Colon (tissue), 2 donors: Measurements from ENCODE around the gene CCNK.

Experiments used
- FAIRE-seq: peaks from 2 replicates; lab custom pipeline; 2012; peaks lifted over from hg19 to GRCh38; lab: Jason Lieb, UNC
- donor health status: control.
- donor health status: control.

Gene CCNK

GRCh38 chr14:99507860-99508640 is 26.8 kb downstream of the CCNK start:
- FAIRE-seq: no peak

GRCh38 chr14:99508896-99509629 is 27.9 kb downstream of the CCNK start:
- no peak for FAIRE-seq

GRCh38 chr14:99509871-99510555 is 28.8 kb downstream of the CCNK start:
- no peak for FAIRE-seq

GRCh38 chr14:99510556-99511139 is 29.4 kb downstream of the CCNK start:
- no peak for FAIRE-seq

GRCh38 chr14:99511421-99512109 is 30.4 kb downstream of the CCNK start:
- no peak for FAIRE-seq

- FAIRE-seq: no peak
Measured at GRCh38 chr14:99512110-99512449, 30.9 kb downstream of the CCNK start.

- FAIRE-seq: no peak
Measured at GRCh38 chr14:99512571-99513182, 31.5 kb downstream of the CCNK start.

GRCh38 chr14:99513183-99513694 is 32.0 kb downstream of the CCNK start:
- FAIRE-seq: no peak

GRCh38 chr14:99513946-99514551 is 32.8 kb downstream of the CCNK start:
- FAIRE-seq: no peak

GRCh38 chr14:99514552-99515300 is 33.5 kb downstream of the CCNK start:
- no peak for FAIRE-seq

- FAIRE-seq: no peak
Measured at GRCh38 chr14:99515301-99516155, 34.3 kb downstream of the CCNK start.

GRCh38 chr14:99516156-99516870 is 35.1 kb downstream of the CCNK start:
- no peak for FAIRE-seq

GRCh38 chr14:99516871-99517642 is 35.8 kb downstream of the CCNK start:
- no peak for FAIRE-seq

GRCh38 chr14:99517643-99518381 is 36.6 kb downstream of the CCNK start:
- no peak for FAIRE-seq

- FAIRE-seq: no peak
Measured at GRCh38 chr14:99518441-99519346, 37.5 kb downstream of the CCNK start.

GRCh38 chr14:99519347-99519881 is 38.2 kb downstream of the CCNK start:
- no peak for FAIRE-seq
